ENCODE results near the gene PPP1CA. TPM values are rescaled to one million over a fixed set of nuclear protein-coding genes. Genes with fewer than 3 reads are reported as not detected.

The PPP1CA gene
- total RNA-seq, 2 donors from 2014 or later = 133 to 146 TPM

DNA sequence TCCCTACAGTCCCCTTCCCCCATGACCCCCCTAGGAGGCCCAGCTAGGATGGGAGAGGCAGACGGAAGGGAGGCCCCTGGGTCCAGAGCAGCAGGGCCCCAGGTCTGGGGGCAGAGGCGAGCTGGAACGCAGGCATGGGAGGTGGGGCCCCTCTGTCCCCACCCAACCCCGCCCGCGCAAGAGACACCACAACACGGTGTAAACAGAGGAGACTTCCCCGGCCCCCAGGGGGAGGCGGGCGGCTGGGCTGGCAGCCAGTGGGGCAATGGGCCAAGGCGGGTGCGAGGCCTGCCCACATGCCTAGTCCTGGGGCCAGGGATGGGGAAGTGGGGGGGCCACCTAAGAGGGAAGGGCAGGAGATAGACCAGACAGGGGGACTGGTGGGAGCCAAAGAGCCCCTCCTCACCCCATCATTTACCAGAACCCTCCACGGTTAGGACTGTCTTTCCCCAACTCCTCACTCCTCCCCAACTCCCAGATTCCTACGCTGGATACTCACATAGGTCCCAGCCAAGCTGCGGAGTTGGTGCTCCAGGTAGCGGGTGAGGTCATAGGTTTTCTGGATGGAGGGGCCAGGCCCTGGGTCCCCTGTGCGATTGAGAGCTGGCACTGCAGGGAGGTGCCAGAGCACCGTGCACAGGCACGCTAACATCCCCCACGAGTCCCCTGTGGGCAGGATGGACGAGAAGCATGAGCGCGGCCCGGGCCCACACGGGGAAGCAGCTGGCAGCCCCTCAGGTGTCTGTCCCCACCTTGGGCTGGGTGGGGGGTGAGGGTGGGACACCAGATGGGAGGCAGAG is 34.5 kb downstream of the PPP1CA start:
- H3K9me3 ChIP-seq (ENCODE audit: control insufficient read depth, low read length, poor library complexity, severe bottlenecking) = no peaks in the 10 kb centered on the region
- ATAC-seq (no peak), DNase-seq (no peak)
- Mint-ChIP-seq H3K36me3 (ENCODE audit: low read depth) (peaks cover 13% of the 10 kb centered on the region), H3K4me3 (no peak overlapping the region), H3K27ac (peak overlapping the region; percentile 79), H3K27me3 (no peaks in the 10 kb centered on the region), H3K4me1 (peaks cover 81% of the 10 kb centered on the region)

DNA sequence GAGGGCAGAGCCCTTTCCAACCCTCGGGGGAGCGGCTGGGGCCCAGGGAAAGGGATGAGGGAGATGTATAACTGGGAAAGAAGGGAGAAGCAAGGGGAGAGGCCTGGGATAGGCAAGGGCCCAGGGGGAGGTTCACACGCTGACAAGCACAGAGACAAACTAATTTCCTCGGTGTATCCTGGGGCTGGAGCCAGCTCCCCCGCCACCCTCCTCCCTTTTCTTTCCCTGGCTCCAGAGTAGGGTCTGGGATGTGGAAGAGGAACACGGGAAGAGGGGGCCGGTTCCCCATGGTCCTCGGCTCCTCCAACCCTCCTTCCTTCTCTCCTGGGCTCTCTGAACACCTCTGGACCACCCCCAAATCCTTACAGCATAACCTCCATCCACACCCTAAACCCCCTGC is 35.1 kb downstream of the PPP1CA start:
- H3K36me3 Mint-ChIP-seq (ENCODE audit: low read depth) = peaks cover 10% of the 10 kb centered on the region
- peaks cover 83% of the 10 kb centered on the region for H3K4me1 Mint-ChIP-seq
- no peaks in the 10 kb centered on the region for H3K27me3 Mint-ChIP-seq
- no peak for DNase-seq
- H3K27ac Mint-ChIP-seq = peak overlapping the region; percentile 79
- peak overlapping the region; percentile 41 for H3K4me3 Mint-ChIP-seq
- ATAC-seq = no peak
- no peaks in the 10 kb centered on the region for H3K9me3 ChIP-seq (ENCODE audit: control insufficient read depth, low read length, poor library complexity, severe bottlenecking)

DNA sequence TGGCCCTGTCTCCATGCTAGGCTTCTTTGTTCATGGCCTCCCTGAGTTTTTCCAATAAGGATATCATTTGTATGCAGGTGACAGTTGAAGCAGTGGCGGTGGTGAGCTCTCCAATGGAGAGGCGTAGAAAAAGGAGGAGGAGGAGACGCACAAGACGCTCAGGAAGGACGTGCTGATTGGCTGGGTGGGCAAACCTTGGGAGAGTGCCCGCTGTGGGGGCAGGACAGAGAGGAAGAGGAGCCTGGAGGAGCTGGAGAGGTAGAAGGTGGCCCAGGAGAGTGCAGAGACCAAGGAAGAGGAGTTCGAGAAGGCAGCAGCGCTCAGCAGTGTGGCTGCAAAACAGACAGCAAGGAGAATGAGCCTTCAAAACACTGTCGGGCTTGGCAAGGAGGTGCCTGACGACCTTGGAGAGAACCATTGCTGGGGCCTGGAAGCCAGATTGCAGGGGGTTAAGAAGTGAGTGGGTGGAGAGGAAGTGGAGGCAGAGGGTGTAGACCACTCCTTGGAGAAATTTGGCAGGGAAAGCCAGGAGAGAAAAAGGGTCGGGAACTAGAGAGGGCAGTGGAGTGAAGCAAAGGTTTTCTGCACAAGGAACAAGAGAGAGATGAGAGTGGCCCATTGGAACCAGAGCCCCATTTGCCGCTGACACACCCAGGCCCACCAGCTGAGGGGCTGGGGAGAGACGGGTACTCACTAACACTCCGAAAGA is 35.8 kb downstream of the PPP1CA start:
- Mint-ChIP-seq H3K27ac (peak overlapping the region; percentile 79), H3K4me3 (peak overlapping the region; percentile 41), H3K4me1 (peaks cover 80% of the 10 kb centered on the region), H3K36me3 (ENCODE audit: low read depth) (peaks cover 7% of the 10 kb centered on the region), H3K27me3 (no peaks in the 10 kb centered on the region)
- DNase-seq = no peak
- H3K9me3 ChIP-seq (ENCODE audit: control insufficient read depth, low read length, poor library complexity, severe bottlenecking) = no peaks in the 10 kb centered on the region
- no peak for ATAC-seq

DNA sequence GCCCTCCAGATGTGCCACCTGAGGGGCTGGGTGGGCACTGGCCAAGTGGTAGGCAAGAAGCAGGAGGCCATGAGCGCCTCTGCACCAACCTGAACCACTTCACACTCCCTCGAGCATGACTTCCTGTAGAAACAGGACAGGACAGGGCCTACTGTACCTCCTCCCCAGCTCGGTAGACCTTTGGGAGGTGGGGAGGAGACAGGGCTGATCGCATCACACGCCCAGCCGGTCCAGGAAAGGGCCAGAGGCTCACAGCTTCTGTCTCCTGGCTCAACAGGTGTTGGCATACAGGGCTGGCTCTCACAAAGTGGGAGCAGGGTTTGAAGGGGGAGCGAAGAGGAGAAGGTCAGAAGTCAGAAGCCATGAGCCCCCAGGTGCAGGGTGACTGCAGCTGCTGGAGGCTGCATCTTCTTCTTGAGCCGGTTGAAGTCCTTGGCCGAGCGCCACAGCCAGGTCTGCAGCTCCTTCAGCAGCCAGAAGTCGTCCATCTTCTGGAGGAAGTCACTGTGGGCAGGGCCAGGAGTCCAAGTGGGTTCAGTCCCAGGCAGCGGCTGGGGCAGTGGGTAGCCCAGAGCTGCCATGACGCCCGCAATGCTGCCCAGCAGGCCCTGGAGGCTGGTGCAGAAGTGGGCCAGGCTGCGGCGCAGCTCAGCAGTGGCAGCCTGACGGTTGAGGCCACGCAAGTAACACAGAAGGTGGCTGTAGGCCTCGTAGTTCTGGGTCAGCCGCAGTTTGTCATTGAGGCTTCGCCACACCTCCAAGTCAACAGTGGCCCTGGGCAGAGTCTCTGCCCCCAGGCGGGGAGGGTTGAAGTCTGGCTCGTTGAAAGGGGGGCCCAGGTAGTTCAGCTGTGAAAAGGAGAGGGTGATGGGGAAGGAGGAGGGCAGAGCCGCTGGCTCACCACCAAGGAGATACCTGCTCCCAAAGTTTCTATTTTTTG is 36.6 kb downstream of the PPP1CA start:
- peak overlapping the region; percentile 57 for H3K4me3 Mint-ChIP-seq
- H3K4me1 Mint-ChIP-seq = peaks cover 74% of the 10 kb centered on the region
- DNase-seq (no peak), ATAC-seq (no peak)
- peak overlapping the region; percentile 84 for H3K27ac Mint-ChIP-seq
- peaks cover 7% of the 10 kb centered on the region for H3K36me3 Mint-ChIP-seq (ENCODE audit: low read depth)
- H3K9me3 ChIP-seq (ENCODE audit: control insufficient read depth, low read length, poor library complexity, severe bottlenecking) = no peaks in the 10 kb centered on the region
- H3K27me3 Mint-ChIP-seq = no peaks in the 10 kb centered on the region

DNA sequence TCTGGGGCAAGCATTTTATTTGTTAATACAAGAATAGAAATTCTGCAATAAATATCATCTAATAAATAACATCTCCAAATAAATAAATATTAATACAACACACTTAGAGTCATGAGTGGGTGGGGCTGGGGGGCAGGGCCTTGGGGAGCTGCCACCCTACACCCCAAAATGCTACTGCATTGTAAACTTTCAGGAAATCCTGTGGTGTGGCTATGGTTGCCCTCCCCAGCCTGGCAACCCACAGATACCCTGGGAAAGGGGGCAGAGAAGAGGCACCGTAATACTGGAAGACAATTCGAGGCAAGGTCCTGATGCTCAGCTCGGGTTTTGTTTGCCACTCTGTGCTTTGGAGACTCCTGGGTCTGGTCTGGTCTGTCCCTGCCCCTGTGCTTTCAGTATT is 37.5 kb downstream of the PPP1CA start:
- no peaks in the 10 kb centered on the region for H3K9me3 ChIP-seq (ENCODE audit: control insufficient read depth, low read length, poor library complexity, severe bottlenecking)
- Mint-ChIP-seq H3K4me1 (peaks cover 66% of the 10 kb centered on the region), H3K27ac (peak overlapping the region; percentile 84), H3K36me3 (ENCODE audit: low read depth) (peaks cover 7% of the 10 kb centered on the region), H3K27me3 (no peaks in the 10 kb centered on the region), H3K4me3 (peak overlapping the region; percentile 57)
- DNase-seq (no peak), ATAC-seq (peak; percentile 75)

DNA sequence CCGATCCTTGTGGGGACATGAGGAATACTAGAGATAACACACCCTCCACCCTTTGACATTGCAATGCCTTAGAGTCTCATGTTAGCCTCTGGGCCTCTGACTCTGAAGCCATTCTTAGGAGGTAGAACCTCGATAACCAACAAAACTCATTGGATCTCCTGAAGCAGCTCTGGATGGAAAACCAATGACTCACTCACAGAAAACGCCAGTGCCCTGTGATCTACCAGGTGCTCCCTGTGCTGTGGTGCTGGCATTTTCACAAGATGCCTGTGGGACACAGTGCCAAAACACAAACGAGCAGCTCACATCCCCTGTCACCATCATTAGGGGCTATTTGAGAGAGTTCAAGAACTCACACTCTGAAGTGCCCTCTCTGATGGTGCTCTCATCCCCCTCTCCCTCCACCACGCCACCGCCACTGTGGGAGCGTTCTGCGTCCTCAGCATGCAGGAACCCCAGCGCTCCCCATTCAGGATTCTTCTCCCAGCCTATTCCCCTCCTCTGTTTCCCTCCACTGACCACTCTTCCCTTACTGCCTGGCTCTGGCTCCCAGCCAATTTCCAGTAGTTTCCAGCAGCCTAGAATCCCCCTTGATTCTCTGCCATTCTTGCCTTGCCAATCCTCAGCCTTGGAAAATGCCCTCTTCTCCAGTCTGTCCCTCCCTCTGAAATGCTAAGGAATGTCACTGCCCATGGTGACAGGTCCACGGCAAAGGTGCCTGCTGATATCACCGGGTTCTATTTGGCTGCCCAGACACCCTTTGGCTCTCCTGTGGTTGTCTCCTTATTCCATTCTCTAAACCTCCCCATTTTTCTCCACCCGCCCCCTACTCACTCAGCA is 43.6 kb downstream of the PPP1CA start:
- DNase-seq (no peak), ATAC-seq (no peak)
- H3K4me1 Mint-ChIP-seq = peaks cover 48% of the 10 kb centered on the region
- H3K27ac Mint-ChIP-seq = peak overlapping the region; percentile 53
- no peaks in the 10 kb centered on the region for H3K27me3 Mint-ChIP-seq
- H3K9me3 ChIP-seq (ENCODE audit: control insufficient read depth, low read length, poor library complexity, severe bottlenecking) = no peaks in the 10 kb centered on the region
- H3K4me3 Mint-ChIP-seq = no peak overlapping the region
- H3K36me3 Mint-ChIP-seq (ENCODE audit: low read depth) = no peaks in the 10 kb centered on the region

DNA sequence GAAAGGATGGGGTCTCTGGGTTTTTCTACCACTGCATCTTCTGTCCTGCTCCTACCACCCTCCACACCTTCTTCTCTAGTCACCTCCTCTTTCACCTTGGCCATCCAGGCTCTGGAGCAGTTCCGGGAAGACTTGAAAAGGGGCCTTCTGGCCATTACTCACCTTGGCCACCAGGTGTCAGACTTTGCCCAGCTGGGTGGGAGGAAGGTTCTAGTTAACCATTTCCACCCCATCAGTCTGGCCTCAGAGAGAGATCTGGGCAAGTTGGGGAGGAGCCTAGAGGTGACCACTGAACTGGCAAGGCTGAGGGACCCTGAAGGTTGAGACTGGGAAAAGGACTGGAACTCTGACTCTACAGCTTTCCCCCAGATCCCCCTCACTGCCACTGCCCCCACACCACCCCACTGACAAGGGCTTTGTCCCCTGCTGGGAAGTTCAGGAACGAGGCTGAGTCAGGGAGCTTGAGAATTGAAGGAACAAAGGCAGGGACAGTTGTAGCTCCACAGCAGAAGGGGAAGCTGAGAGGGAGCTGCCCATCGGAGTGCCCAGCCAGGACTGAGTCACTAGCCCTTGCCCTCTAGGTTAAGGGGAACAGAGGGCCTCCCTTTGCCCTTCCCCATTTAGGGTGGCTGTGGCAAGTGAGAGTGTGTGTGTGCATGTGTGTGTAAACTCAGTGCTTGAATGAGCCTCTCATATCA is 44.6 kb downstream of the PPP1CA start:
- DNase-seq (peak; percentile 46 to 61 (median 57)), ATAC-seq (no peak)
- peak overlapping the region; percentile 88 for H3K4me3 Mint-ChIP-seq
- H3K27ac Mint-ChIP-seq = peak overlapping the region; percentile 94
- H3K27me3 Mint-ChIP-seq = no peaks in the 10 kb centered on the region
- no peaks in the 10 kb centered on the region for H3K36me3 Mint-ChIP-seq (ENCODE audit: low read depth)
- no peaks in the 10 kb centered on the region for H3K9me3 ChIP-seq (ENCODE audit: control insufficient read depth, low read length, poor library complexity, severe bottlenecking)
- H3K4me1 Mint-ChIP-seq = peaks cover 44% of the 10 kb centered on the region

DNA sequence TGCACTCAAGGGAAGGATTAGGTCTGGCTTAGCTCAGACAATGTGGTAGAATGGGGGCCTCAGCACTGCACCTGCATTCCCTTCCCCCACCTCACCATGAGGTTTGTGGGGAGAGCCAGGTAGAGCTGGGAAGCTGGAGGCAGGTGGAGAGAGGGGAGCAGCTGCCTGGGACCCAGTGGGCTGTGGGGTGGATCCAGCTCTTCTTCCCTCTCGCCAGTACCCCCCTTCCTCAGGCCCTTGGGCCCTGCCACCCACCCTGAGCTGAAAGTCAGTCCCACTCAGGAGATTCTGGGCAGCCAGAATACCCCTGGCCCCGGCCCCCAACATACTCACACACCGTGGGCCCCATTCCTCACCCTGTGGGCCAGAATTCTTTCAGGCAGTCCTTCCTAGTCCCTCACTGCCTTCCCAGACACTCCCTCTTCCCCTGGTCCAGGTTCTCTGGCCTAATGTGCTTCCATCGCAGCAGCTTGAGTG is 45.2 kb downstream of the PPP1CA start:
- no peak for DNase-seq
- no peak for ATAC-seq
- Mint-ChIP-seq H3K4me1 (peaks cover 41% of the 10 kb centered on the region), H3K27me3 (no peaks in the 10 kb centered on the region), H3K4me3 (peak overlapping the region; percentile 88), H3K27ac (peak overlapping the region; percentile 94), H3K36me3 (ENCODE audit: low read depth) (no peaks in the 10 kb centered on the region)
- H3K9me3 ChIP-seq (ENCODE audit: control insufficient read depth, low read length, poor library complexity, severe bottlenecking) = no peaks in the 10 kb centered on the region

DNA sequence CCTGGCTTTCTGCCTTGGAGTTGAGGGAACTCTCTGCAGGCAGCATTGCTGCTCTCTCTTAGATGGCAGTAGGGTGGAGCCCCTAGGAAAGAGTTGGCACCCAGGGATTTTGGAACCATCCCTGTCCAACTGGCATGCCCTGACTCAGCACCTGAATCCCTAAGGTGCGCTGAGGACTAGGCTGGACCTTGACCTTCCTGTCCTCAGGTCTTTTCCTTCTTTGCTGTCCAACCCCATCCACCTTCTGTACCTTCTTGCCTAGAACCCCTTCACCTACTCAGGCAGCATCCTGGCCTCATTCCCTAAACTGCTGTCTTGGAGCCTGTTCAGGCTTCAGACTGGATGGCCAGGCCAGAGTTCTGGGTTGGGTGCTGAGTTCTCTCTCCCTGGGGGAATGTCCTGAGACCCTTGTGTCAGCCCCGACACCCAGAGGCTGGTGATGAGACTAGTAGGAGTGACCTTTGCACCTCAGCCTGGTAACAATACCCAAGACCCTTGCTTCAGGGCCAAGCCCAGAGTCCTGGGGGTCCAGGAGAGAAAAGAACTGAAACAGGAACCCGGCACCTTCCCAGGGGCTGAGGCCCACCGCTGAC is 45.8 kb downstream of the PPP1CA start:
- no peaks in the 10 kb centered on the region for H3K9me3 ChIP-seq (ENCODE audit: control insufficient read depth, low read length, poor library complexity, severe bottlenecking)
- Mint-ChIP-seq H3K36me3 (ENCODE audit: low read depth) (no peaks in the 10 kb centered on the region), H3K4me3 (no peak overlapping the region), H3K27ac (no peak overlapping the region), H3K4me1 (peaks cover 43% of the 10 kb centered on the region), H3K27me3 (no peaks in the 10 kb centered on the region)
- ATAC-seq (no peak), DNase-seq (no peak)

DNA sequence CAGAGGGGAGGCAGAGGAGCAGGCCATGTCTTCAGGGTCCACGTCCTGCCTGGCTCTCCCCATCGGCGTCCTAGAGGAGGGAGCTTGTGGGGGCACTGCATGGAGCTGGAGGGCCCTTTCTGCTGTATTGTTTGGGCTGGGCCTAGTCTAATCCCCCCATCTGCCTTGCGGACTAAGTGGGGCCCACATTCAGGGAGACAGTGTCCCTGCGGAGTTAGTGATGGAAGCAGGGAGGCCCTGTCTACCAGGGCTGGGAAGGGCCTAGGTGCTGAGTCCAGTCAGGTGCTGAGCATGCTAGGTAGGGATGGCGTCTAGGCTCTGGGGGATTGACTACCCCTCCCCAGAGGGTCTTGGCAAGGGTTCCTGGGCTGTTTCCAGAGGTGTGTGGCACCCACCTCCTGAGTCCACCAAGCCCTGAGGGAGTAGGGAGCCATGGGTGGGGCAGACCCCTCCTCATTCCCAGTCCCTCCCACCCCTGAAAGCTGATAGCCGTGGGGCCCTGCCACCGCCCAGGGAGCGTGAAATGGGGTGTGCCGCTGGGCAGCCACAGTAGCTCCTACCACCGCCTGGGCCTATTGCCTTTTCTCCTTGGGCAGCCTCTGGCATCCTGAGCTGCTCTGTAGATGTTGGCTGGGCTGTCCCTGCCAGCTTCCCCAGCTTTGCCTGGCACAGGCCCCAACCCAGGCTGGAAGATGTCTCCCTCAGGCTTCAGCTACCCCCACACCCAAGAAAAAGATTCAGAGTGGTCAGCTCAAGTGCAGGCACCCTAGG is 46.5 kb downstream of the PPP1CA start:
- H3K27me3 Mint-ChIP-seq = no peaks in the 10 kb centered on the region
- DNase-seq (no peak), ATAC-seq (no peak)
- peak overlapping the region; percentile 97 for H3K27ac Mint-ChIP-seq
- no peaks in the 10 kb centered on the region for H3K36me3 Mint-ChIP-seq (ENCODE audit: low read depth)
- H3K4me3 Mint-ChIP-seq = no peak overlapping the region
- H3K9me3 ChIP-seq (ENCODE audit: control insufficient read depth, low read length, poor library complexity, severe bottlenecking) = no peaks in the 10 kb centered on the region
- peaks cover 43% of the 10 kb centered on the region for H3K4me1 Mint-ChIP-seq
